Astrocyte of the cerebellum (primary cell): ENCODE measurements around the gene JAML.

Experiments used
- DNase-seq: peaks from one replicate; pipeline ENCODE4 v3.0.0-alpha.2; 2011; ENCODE audit warnings: low read depth
- H3K4me3 ChIP-seq: 2 replicates; pipeline ENCODE4 v1.5.1; 2011; ENCODE audit warnings: mild to moderate bottlenecking, low read depth, low read length, moderate library complexity
- CTCF ChIP-seq: IDR thresholded peaks from 2 replicates; pipeline ENCODE4 v1.5.1; 2012; ENCODE audit warnings: low read length, low read depth, moderate library complexity, mild to moderate bottlenecking; ENCODE audit errors: missing control alignments
- in situ Hi-C: cut with HindIII; loops from 2 replicates; pipeline ENCODE4 v1.10.0; 2017; ENCODE audit warnings: low sequenced_read_pairs

JAML gene

GRCh38 chr11:118240999-118241763, 16.4 kb upstream of the JAML start:
- TF ChIP-seq CTCF, result no peak
- H3K4me3 ChIP-seq, result no peak overlapping the region
- DNase-seq, result no peak
- in situ Hi-C loops, result loop anchor here (5.0 kb wide), 1 partner anchor 94 kb away; no protein-coding TSS in a partner anchor

DNA sequence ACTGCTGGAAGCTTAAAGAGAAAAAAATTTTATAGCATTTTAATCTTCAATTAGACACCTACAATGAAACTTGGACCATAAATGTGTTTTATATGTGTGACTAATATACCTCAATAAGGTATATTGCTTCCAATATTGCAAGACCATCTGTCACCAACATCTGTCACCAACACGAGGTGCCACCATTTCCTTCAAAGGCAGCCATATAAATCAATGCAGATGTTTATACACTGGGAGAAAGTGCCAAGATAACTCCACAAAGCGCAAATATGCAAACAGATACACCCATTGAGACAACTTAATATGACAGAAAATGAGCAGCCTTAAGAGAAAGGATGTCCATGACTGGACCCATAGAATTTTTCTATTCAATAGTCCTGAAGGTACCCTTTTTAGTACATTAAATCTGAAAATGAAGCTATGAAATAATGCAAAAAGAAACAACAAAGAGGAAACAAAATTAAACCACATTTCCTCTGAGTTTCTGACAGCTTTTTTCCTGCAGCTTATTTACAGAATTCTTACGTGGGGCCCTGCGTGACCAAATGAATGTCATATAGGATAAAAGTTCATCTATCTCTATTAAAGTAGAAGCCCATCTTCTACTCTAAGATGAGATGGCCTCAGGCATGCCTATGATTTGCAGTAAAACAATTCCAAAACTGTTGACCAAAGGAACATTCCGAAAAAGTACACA, 14.8 kb upstream of the JAML start:
- DNase-seq, result no peak
- no peak overlapping the region for H3K4me3 ChIP-seq
- no peak for TF ChIP-seq CTCF
- in situ Hi-C loops, result loop anchor here (5.0 kb wide), 1 partner anchor 92 kb away; no protein-coding TSS in a partner anchor

DNA sequence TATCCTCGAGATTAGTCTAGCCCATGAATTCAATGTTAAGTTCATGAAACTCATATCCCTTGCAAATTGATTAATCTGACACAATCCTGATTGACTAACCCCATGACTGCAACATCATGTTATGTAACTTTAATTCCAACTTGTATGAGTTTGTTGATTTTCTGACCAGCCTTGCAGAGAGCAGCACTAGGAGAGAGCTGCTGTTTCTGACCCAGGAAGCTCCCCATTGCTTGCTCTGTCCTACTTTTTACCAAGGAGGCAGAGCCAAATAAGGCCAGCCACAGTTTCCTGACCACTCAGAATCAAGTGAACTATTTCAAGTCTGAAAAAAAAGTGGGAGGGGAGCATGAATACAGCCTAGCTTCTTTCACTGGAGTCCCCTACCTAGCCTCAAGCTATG, 14.1 kb upstream of the JAML start:
- TF ChIP-seq CTCF, result no peak
- in situ Hi-C loops, result no loop called here
- DNase-seq, result no peak
- no peak overlapping the region for H3K4me3 ChIP-seq

DNA sequence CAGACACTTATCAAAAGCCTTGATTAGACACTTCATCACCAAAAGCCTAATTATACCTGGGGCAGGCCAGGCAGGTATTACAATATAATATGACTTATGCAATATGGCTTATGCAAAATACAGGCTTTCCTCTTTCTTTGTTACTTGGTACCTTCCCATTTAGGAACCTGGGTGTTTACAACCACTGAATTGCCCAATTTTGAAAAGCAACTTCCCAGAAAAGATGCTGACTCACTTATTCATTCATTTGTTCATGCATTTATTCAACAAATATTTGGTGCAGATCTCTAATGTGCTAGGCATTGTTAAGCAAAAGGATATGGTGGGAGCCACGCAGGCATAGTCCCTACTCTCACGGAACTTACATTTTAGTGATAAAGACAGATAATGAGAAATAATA, 13.6 kb upstream of the JAML start:
- in situ Hi-C loops, result no loop called here
- DNase-seq, result no peak
- TF ChIP-seq CTCF, result no peak
- H3K4me3 ChIP-seq, result no peak overlapping the region

GRCh38 chr11:118236170-118236569, 11.4 kb upstream of the JAML start:
- in situ Hi-C loops, result no loop called here
- no peak for DNase-seq
- no peak for TF ChIP-seq CTCF
- no peak overlapping the region for H3K4me3 ChIP-seq

DNA sequence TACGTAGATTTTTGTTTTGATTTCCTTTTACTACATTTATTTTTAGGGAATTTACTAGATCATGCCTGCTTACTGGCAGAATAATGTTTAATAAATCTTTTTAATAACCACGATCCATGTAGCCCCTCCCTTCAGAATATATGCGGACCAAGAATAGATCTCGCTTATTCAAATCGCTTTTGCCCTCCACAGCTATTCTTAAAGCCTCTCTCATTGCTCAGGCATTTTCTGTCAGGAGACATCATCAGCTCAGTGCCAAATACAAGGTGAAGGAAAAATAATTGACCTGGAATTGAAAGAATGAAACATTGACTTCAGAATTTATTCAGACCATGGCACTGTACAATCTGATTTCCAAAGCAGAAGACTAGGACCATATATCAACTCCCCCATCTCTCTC, 10.0 kb upstream of the JAML start:
- no peak for DNase-seq
- H3K4me3 ChIP-seq, result no peak overlapping the region
- TF ChIP-seq CTCF, result no peak
- in situ Hi-C loops, result no loop called here
